C4-2B (cell line): Measurements from ENCODE around the gene KANSL1L.

Experiments
- H3K27ac ChIP-seq: fragments of 450-650 bp; 2 replicates; pipeline ENCODE4 v1.5.1; 2017
- ZFX ChIP-seq: fragments of 450-650 bp; IDR thresholded peaks from 2 replicates; pipeline ENCODE4 v1.6.1; 2017
- TF ChIP-seq, protein P1 (sequence below): fragments of 450-650 bp; conservative IDR thresholded peaks from 2 replicates; pipeline ENCODE4 v1.5.1; 2017; ENCODE audit warnings: mild to moderate bottlenecking

Gene KANSL1L

DNA sequence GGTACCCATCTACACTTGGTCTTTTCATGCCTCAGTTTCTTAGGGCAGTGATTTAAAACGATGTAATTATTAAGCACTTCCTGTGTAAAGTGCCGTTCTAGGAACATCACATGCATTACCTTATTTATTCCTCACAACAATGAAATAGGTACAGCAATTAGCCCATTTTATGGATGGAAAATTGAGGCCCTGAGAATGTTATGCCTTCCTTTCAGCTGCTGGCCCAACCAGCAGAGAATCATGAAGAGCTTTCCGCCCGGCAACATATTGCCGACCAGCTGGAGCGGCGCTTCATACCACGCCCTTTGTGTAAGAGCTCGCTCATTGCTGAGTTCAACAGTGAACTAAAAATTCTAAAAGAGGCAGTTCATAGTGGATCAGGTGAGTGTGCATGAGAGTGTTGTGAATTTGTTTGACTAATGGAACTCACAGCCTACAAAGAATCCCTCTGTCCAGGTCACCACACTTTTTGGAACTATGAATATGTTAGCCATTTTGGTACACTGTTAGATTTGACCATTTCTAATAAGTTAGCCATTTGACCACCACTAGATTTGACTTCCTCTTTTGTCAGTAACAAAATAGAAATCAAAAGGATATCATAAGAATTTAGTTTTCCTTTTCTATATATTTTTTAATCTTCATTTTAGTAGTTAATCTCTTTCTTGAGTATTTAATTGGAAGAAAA, 194.4 kb downstream of the KANSL1L start:
- no peak for TF ChIP-seq ZFX
- TF ChIP-seq, protein P1, sequence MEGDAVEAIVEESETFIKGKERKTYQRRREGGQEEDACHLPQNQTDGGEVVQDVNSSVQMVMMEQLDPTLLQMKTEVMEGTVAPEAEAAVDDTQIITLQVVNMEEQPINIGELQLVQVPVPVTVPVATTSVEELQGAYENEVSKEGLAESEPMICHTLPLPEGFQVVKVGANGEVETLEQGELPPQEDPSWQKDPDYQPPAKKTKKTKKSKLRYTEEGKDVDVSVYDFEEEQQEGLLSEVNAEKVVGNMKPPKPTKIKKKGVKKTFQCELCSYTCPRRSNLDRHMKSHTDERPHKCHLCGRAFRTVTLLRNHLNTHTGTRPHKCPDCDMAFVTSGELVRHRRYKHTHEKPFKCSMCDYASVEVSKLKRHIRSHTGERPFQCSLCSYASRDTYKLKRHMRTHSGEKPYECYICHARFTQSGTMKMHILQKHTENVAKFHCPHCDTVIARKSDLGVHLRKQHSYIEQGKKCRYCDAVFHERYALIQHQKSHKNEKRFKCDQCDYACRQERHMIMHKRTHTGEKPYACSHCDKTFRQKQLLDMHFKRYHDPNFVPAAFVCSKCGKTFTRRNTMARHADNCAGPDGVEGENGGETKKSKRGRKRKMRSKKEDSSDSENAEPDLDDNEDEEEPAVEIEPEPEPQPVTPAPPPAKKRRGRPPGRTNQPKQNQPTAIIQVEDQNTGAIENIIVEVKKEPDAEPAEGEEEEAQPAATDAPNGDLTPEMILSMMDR, result no peak
- no peak overlapping the region for H3K27ac ChIP-seq

DNA sequence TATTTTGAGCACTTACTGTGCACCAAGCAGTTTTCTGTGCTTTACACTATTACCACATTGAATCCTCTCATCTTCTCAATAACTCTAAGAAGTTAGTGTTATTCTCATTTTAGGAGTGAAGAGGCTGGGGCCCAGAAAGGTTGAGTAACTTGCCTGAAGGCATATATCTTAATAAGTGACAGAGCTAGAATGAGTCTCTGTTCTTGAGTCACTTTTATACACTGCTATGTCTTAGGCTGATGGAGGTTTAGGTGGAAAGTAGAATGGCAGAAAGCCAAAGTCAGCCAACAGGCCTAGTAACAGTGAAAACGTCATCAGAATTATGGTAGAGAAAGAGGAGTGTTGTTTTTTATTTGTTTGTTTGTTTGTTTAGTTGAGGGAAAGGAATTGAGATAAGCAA, 196.6 kb downstream of the KANSL1L start:
- no peak overlapping the region for H3K27ac ChIP-seq
- TF ChIP-seq, protein P1, result no peak
- no peak for TF ChIP-seq ZFX

DNA sequence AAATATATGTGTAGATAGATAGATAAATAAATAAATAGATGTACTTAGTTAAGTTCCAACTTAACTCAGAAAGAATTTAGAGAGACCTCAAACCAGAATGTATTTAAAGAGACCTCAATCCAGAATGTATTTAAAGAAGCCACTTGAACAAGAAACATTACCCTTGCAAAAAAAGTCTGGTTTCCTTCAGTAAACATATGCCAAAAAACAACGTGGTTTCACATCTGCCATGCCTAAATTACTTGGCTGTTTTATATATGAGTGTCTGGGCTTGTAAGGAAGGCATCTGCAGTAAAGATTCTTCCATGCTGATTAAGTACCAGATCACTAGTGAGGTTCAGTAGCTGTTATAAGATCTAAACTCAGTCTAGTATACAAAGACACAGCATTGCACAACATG, 197.9 kb downstream of the KANSL1L start:
- H3K27ac ChIP-seq, result no peak overlapping the region
- TF ChIP-seq, protein P1, result no peak
